Colonic mucosa (tissue), 4 donors: ENCODE measurements around the gene PEX6. TPM values are rescaled to one million over a fixed set of nuclear protein-coding genes. Genes with fewer than 3 reads are reported as not detected.
"Not testable (repeated sequence)": the region's sequence is repeated elsewhere in the genome, so short reads cannot be mapped to it uniquely, and the experiment has no call there.

Experiments
- DNase-seq: peaks from one replicate; pipeline ENCODE4 v3.0.0-alpha.2; 2020
- H3K27ac ChIP-seq: fragments of 200-600 bp; one replicate; pipeline ENCODE4 v1.8.0; 2021
- H3K27me3 ChIP-seq: fragments of 200-600 bp; one replicate; pipeline ENCODE4 v1.8.0; 2021
- H3K36me3 ChIP-seq: fragments of 200-600 bp; one replicate; pipeline ENCODE4 v1.8.0; 2021
- H3K4me1 ChIP-seq: fragments of 200-600 bp; one replicate; pipeline ENCODE4 v1.8.0; 2021; ENCODE audit warnings: mild to moderate bottlenecking
- H3K4me3 ChIP-seq: fragments of 200-600 bp; one replicate; pipeline ENCODE4 v1.8.0; 2021
- H3K9ac ChIP-seq, 2 donors: one replicate each; pipeline ENCODE4 v1.7.0; 2013; ENCODE audit warnings: control low read depth in 2 of 2, low read depth in 2 of 2, low read length in 2 of 2
- H3K9me3 ChIP-seq: fragments of 200-600 bp; one replicate; pipeline ENCODE4 v1.8.0; 2021
- CTCF ChIP-seq: fragments of 200-600 bp; IDR thresholded peaks from one replicate; pipeline ENCODE4 v1.8.0; 2022; ENCODE audit warnings: antibody characterized with exemption, mild to moderate bottlenecking
- intact Hi-C: fragments of 100-400 bp; cut with DNase I; formaldehyde crosslinking; loops from one replicate; pipeline ENCODE4 v1.14.1; 2022
- total RNA-seq, 2 donors: library from RNA; stranded (reverse); fragmentation: NEBNext Ultra II Directional in 1 of 2; extraction: Animal tissue kit (Norgen Biotek cat#: 25700) in 1 of 2; gene quantifications; one replicate each; pipeline ENCODE4 v1.2.1, GENCODE V29; 2021
- donor health status: healthy.
- donor health status: DM: no; HTN: no; CAD: no.
- donor health status: DM: no; HTN: no; CAD: no.

Gene PEX6
- total RNA-seq, 2 donors from 2014 or later = 23.3 to 40.3 TPM

DNA sequence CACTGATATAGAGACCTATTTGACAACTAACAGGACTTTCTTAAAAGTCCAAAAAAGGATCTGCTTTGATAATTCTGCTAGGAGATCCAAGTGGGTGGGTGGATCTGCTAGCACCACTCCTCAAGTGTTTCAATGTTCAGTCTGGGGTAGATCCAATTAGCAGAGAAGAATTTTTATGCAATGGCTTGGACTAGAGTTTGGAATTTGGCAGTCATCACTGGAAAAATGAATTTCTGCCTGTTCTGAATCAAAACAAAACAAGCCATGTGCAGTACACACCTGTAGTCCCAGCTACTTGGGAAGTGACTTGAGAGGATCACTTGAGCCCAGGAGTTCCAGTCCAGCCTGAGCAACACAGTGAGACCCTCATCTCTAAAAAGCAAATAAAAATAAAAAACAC is 31.0 kb downstream of the PEX6 start:
- no peak overlapping the region for H3K27ac ChIP-seq

DNA sequence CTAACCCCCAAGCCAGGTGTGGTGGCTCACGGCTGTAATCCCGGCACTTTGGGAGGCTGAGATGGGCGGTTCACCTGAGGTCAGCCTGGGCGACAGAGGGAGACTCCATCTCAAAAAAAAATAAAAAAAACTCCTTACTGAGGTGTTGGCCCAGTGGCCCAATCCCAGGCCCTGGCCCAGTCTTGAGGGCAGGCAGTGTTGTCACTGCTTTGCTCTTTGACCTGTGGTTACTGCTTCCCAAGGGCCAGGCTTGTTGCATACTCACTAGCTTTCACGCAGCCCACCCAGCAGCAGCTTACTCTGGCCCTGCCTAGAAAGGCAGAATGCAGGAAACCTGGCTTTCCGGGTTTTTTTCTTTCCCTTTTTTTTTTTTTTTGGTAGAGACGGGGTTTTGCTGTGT is 36.5 kb downstream of the PEX6 start:
- DNase-seq = no peak
- Histone ChIP-seq H3K27me3 (no peaks in the 10 kb centered on the region), H3K27ac (no peak overlapping the region), H3K9me3 (no peaks in the 10 kb centered on the region), H3K36me3 (no peaks in the 10 kb centered on the region), H3K4me3 (no peak overlapping the region), H3K9ac (no peak overlapping the region), H3K4me1 (no peaks in the 10 kb centered on the region)
- no peak for TF ChIP-seq CTCF
- intact Hi-C loops = no loop called here

More for the DNA sequence above, 31.0 kb downstream of the PEX6 start:
- DNase-seq = no peak
- Histone ChIP-seq H3K4me3 (no peak overlapping the region), H3K27me3 (no peaks in the 10 kb centered on the region), H3K4me1 (no peaks in the 10 kb centered on the region), H3K36me3 (no peaks in the 10 kb centered on the region), H3K9me3 (no peaks in the 10 kb centered on the region), H3K9ac (no peak overlapping the region)
- no peak for TF ChIP-seq CTCF
- intact Hi-C loops = no loop called here

DNA sequence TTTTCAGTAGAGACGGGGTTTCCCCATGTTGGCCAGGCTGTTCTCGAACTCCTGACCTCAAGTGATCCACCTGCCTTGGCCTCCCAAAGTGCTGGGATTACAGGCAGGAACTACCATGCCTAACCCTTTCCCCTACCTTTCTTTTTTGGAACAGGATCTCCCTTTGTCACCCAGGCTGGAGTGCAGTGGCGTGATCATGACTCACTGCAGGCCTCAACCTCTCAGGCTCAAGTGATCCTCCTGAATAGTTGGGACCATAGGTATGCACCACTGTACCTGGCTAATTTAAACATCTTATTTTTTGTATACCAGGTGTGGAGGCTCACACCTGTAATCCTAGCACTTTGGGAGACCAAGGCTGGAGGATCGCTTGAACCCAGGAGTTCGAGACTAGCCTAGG is 37.6 kb downstream of the PEX6 start:
- H3K4me1 ChIP-seq, H3K36me3 ChIP-seq, intact Hi-C loops, H3K4me3 ChIP-seq, DNase-seq, H3K9ac ChIP-seq, H3K27me3 ChIP-seq, H3K27ac ChIP-seq, H3K9me3 ChIP-seq: not testable (repeated sequence)

GRCh38 chr6:42940493-42941045 is 38.4 kb downstream of the PEX6 start:
- DNase-seq = no peak
- peaks cover 2% of the 10 kb centered on the region for H3K36me3 ChIP-seq

DNA sequence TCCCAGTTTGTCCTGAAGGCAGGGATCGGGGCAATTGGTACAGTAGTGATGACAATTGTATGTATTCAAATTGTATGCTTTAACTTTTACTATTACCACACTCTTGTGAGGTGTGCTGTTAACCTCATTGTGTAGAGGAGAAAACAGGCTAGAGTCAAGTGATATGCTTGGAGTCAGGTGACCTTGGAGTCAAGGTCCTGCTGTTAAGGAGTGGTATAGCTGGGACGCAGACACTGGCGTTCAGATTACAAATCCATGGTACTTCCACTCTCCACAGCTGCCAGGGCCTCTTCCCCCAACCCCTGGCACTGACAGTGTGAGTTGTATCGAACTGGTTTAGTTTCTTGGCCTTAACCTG is 39.2 kb downstream of the PEX6 start:
- peaks cover 8% of the 10 kb centered on the region for H3K36me3 ChIP-seq
- intact Hi-C loops = no loop called here
- no peak overlapping the region for H3K9ac ChIP-seq
- H3K27ac ChIP-seq = no peak overlapping the region
- no peaks in the 10 kb centered on the region for H3K4me1 ChIP-seq
- no peak overlapping the region for H3K4me3 ChIP-seq
- DNase-seq = no peak
- no peaks in the 10 kb centered on the region for H3K9me3 ChIP-seq
- no peak for TF ChIP-seq CTCF
- no peaks in the 10 kb centered on the region for H3K27me3 ChIP-seq

More at GRCh38 chr6:42940493-42941045, 38.4 kb downstream of the PEX6 start:
- H3K9ac ChIP-seq = no peak overlapping the region
- no peak overlapping the region for H3K4me3 ChIP-seq
- H3K9me3 ChIP-seq = no peaks in the 10 kb centered on the region
- no peaks in the 10 kb centered on the region for H3K4me1 ChIP-seq
- no peaks in the 10 kb centered on the region for H3K27me3 ChIP-seq
- H3K27ac ChIP-seq = no peak overlapping the region
- TF ChIP-seq CTCF = no peak
- intact Hi-C loops = no loop called here

DNA sequence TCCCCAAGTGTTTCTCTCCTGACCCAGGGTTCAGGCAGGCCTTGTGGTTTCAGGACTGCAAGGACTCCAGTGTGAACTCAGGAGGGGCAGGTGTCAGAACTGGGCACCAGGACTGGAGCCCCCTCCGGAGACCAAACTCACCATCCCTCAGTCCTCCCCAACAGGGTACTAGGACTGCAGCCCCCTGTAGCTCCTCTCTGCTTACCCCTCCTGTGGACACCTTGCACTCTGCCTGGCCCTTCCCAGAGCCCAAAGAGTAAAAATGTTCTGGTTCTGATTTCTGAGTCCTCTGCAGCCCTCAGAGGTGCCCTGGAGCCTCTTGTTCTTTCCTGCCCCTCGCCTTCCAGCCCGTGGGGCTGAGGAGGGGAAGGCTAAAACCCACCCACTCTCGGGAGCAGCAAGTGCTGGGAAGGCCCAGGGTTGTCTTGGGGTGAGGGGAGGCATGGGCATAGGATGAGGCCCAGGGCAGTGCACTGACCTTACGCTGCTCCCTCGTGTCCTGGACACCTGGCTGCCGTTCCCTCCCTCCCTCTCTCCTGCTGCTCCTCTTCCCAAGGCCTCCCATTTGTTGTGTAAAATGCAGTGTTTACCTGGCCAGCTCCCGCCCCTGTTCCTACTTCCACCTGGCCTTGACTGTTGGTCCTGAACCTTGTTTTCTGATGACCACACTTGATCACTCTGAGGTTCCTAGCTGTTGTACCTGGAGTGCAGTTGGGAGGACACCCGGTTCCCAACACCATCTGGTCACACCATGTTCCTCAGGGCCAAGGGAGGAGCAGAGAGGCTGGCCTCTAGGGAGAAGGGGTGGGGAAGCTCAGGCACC is 39.8 kb downstream of the PEX6 start:
- intact Hi-C loops = no loop called here
- H3K4me3 ChIP-seq = no peak overlapping the region
- no peak for DNase-seq
- H3K4me1 ChIP-seq = no peaks in the 10 kb centered on the region
- no peaks in the 10 kb centered on the region for H3K9me3 ChIP-seq
- H3K36me3 ChIP-seq = peaks cover 11% of the 10 kb centered on the region
- TF ChIP-seq CTCF = no peak
- H3K9ac ChIP-seq = no peak overlapping the region
- no peak overlapping the region for H3K27ac ChIP-seq
- no peaks in the 10 kb centered on the region for H3K27me3 ChIP-seq
